HG02840 (cell line): ENCODE measurements around the gene HIRA.
"Not testable (repeated sequence)": the region's sequence is repeated elsewhere in the genome, so short reads cannot be mapped to it uniquely, and the experiment has no call there.

Experiments
- ATAC-seq: cut with Tn5 transposase; IDR thresholded peaks from one replicate; pipeline ENCODE4 v1.9.1; 2021; ENCODE audit warnings: mild to moderate bottlenecking, moderate library complexity, moderate number of reproducible peaks; ENCODE audit not compliant: unreplicated experiment, low FRiP score

Gene HIRA

GRCh38 chr22:19445279-19445982 lies 13.9 kb upstream of the HIRA start:
- ATAC-seq = not testable (repeated sequence)

- no peak for ATAC-seq
Measured at GRCh38 chr22:19443544-19444211, 12.1 kb upstream of the HIRA start.

GRCh38 chr22:19442166-19442565 lies 10.6 kb upstream of the HIRA start:
- ATAC-seq = no peak

GRCh38 chr22:19440411-19441195 lies 9.1 kb upstream of the HIRA start:
- no peak for ATAC-seq

GRCh38 chr22:19438298-19438697 lies 6.8 kb upstream of the HIRA start:
- no peak for ATAC-seq

- ATAC-seq = not testable (repeated sequence)
Measured at GRCh38 chr22:19436444-19437161, 5.1 kb upstream of the HIRA start.

GRCh38 chr22:19434829-19435580 lies 3.5 kb upstream of the HIRA start:
- no peak for ATAC-seq

GRCh38 chr22:19434401-19434800 lies 2.9 kb upstream of the HIRA start:
- no peak for ATAC-seq

- ATAC-seq = peak; percentile 79
Measured at GRCh38 chr22:19432133-19432851, 759 bp upstream of the HIRA start, which contains the start of gene MRPL40. Gene MRPL40 (plus strand): TSS chr22:19432545. CDS start chr22:19432555, 10 bp downstream.

GRCh38 chr22:19430890-19431541 lies 517 bp downstream of the HIRA start:
- peak; percentile 11 for ATAC-seq

GRCh38 chr22:19429950-19430889 lies 1.3 kb downstream of the HIRA start:
- ATAC-seq = no peak

GRCh38 chr22:19424186-19424500 lies 7.4 kb downstream of the HIRA start:
- no peak for ATAC-seq

- no peak for ATAC-seq
Measured at GRCh38 chr22:19422440-19423301, 8.9 kb downstream of the HIRA start.

GRCh38 chr22:19420321-19420720 lies 11.2 kb downstream of the HIRA start:
- no peak for ATAC-seq

- no peak for ATAC-seq
Measured at GRCh38 chr22:19419464-19420178, 11.9 kb downstream of the HIRA start.

- no peak for ATAC-seq
Measured at GRCh38 chr22:19419086-19419463, 12.5 kb downstream of the HIRA start.
